Measurements from ENCODE around the gene CRISPLD2.
"Not testable (repeated sequence)": the region's sequence is repeated elsewhere in the genome, so short reads cannot be mapped to it uniquely, and the experiment has no call there.

Gene CRISPLD2

DNA sequence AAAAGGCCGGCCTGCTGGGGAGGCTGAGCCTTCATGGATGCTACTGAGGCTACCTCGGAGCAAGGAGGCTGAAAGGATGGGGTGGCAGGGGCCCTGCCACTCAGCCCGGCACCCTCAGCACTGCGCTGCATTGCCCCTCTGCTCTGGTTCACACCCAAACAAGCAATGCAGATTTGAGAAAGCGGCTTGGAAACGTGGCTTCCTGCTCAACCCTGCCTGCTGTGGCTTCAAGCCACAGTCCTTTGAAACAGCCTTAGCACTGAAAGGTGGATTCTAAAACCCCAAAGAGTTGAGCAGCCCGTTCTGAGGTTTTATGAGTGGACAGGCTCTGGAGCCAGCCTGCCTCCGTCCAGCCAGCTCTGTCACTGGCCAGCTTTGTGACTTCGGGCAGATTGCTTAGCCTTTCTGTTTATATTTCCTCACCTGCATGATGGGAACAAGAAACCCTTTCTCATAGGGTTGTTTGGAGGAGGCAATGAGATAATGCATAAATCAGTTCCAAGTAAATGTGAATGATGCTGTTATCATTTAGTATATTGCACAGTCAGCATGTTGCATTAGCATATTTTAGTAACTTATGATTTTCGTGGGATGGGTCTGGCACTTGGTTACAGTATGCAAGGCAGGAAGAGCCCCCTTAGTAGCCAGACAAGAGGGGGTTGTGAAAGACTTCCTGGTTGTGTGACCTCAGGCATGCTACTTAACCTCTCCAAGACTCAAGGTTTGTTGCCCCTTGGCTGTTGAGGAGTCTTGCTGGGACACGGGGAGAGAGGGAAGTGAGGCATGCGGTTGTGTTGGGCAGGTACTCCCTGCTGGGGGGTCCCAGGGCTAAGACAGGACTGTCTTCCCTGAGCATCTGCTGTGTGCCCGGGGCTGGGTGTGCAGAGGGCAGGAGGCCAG is 23.6 kb downstream of the CRISPLD2 start:
- no peak for DNase-seq

DNA sequence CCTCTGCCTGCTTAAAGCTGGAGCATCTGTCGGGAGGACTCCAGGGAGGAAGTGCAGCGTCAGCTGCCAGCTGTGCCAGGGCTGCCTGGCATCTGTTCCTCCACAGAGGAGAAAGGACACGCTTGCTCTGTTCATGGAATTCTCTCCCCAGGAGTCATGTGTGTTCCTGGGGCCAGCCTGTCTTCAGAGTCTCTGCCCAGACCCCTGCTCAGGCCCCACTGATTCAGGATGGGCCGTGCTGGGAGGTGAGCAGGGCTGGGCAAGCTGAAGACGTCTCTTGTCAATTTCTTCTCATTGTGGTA is 24.2 kb downstream of the CRISPLD2 start:
- no peak for DNase-seq

DNA sequence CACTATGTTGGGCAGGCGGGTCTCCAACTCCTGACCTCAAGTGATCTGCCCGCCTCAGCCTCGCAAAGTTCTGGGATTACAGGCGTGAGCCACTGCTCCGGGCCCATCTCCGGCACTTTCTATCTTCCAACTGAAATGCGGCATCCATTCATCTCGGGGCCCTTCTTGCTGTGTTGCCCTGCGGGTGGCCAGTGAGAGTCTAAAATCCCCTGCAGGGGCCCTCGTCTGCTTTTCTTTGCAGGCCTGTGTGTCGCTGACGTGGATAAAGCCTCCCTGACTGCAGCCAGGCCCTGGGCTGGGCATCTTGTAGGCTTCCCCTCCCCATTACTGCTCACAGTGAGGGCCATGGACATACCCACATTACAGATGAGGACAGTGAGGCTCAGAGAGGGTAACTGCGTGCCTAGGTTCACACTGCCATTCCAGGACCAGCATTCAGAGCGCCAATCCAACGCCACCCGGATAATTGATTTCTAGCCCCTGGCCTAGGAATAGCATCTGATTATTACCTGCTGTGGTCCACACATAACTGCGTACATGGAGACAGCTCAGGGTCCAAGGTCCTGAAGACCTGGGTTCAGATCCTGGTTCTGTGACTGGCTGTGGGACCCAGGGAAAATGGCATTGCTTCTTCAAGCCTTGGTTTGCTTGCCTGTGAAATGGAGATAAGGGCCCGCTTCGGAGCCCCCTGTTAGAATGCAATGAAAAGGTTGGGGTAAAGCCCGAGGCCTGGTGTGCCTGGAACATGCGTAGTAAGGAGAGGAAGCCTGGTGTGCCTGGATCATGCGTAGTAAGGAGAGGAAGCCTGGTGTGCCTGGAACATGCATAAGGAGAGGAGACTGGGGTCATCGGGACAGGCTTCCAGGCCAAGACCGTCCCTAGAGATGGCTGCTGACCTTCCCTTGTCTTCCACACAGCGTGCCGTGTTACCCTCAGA is 25.0 kb downstream of the CRISPLD2 start:
- DNase-seq: no peak

GRCh38 chr16:84845496-84846002 is 25.8 kb downstream of the CRISPLD2 start:
- DNase-seq: no peak

GRCh38 chr16:84847564-84848355 is 28.0 kb downstream of the CRISPLD2 start:
- DNase-seq: no peak

- no peak for DNase-seq
Measured at GRCh38 chr16:84848986-84849634, 29.3 kb downstream of the CRISPLD2 start.

GRCh38 chr16:84849751-84850150 is 30.0 kb downstream of the CRISPLD2 start:
- DNase-seq: no peak

DNA sequence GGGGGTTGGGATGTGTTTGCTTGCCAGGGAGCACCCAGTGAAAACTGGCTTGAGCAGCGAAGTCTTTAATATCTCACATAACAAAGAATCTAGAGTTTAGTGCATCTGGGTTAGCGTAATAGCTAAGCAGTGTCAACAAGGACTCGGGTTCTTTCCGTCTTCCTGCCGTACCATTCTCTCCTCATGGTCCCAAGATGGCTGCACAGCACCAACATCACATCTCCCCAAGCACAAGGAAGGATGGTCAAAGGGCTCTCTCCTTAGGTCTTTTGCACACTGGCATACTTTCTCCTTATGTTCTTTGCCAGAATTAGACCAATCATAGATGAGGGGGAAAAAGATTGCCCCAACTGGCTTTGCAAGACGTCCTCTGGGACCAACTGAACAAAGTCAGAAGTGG is 30.9 kb downstream of the CRISPLD2 start:
- DNase-seq: no peak

GRCh38 chr16:84851192-84852127 is 31.7 kb downstream of the CRISPLD2 start:
- no peak for DNase-seq

GRCh38 chr16:84853534-84853933 is 33.7 kb downstream of the CRISPLD2 start:
- no peak for DNase-seq

DNA sequence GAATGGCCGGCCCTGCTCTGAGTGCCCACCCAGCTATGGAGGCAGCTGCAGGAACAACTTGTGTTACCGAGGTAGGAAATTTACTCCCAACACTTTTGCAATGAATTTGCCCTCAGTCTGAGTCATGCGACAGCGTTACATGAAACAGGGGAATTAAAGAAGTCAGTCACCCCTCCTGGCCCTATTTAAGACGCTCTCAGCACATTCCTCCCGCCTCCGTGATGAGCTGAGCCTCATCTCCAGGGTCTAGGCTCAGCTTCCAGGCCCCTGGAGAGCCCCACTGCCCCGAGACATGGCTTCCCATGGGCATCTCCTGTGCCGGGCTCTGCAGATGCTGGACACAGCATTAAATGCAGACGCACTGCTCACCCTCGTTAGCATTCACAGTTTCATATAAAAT is 35.0 kb downstream of the CRISPLD2 start:
- DNase-seq: no peak

GRCh38 chr16:84855435-84856202 is 35.8 kb downstream of the CRISPLD2 start:
- not testable (repeated sequence) for DNase-seq

- not testable (repeated sequence) for DNase-seq
Measured at GRCh38 chr16:84856203-84856581, 36.4 kb downstream of the CRISPLD2 start.

GRCh38 chr16:84856811-84857210 is 37.0 kb downstream of the CRISPLD2 start:
- DNase-seq: not testable (repeated sequence)

- no peak for DNase-seq
Measured at GRCh38 chr16:84859681-84860080, 39.9 kb downstream of the CRISPLD2 start.

DNA sequence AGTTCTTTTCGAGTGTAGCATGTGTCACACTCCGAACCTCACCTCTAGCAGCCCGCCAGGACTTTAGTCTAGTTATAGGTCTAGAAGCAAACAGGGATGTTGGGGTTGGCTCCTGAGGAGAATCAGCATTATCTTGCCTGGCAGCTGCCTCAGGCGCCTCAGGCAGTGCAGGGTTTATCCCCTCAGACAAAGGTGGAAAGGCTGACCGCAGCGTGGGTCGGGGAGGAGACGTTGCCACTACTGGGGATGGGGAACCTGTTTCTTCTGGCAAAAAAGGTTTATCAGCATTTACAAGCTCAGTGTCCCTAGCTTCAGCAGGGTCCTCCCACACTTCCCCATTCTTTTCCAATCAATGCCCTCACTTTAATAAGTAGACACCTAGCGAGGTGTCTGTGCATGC is 40.6 kb downstream of the CRISPLD2 start:
- DNase-seq: no peak

DNA sequence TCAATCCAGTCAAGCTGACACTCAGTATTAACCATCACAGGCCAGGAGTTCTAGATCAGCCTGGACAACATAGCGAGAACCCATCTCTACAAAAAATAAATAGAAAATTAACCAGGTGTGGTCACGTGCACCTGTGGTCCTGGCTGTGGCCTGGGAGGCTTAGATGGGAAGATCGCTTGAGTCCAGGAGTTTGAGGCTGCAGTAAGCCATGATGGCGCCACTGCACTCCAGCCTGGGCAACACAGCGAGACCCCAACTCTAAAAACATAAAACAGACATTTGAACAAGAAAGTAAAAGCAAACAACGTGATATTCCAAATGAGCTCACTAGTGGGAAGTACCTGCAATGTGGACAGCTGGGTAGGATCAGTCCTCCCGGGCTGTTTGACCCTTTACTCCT is 41.9 kb downstream of the CRISPLD2 start:
- DNase-seq: no peak

GRCh38 chr16:84862804-84863480 is 43.2 kb downstream of the CRISPLD2 start:
- DNase-seq: no peak

GRCh38 chr16:84863481-84863814 is 43.7 kb downstream of the CRISPLD2 start:
- no peak for DNase-seq
